Astrocyte of the spinal cord (primary cell): ENCODE measurements around the gene TENM4.

Source experiments
- DNase-seq: peaks from one replicate; pipeline ENCODE4 v3.0.0; 2011; ENCODE audit warnings: low read depth, low spot score
- H3K4me3 ChIP-seq: 2 replicates; pipeline ENCODE4 v1.5.1; 2011; ENCODE audit warnings: low read depth, mild to moderate bottlenecking, low read length, moderate library complexity
- CTCF ChIP-seq: IDR thresholded peaks from 2 replicates; pipeline ENCODE4 v1.5.1; 2012; ENCODE audit warnings: low read depth, mild to moderate bottlenecking, low read length, inconsistent platforms
- in situ Hi-C: cut with HindIII; loops from 2 replicates; pipeline ENCODE4 v1.10.0; 2017; ENCODE audit warnings: low sequenced_read_pairs

Gene TENM4

GRCh38 chr11:79209540-79210266 is 231.1 kb downstream of the TENM4 start:
- no peak overlapping the region for H3K4me3 ChIP-seq
- TF ChIP-seq CTCF, result no peak
- in situ Hi-C loops, result no loop called here
- DNase-seq, result no peak

GRCh38 chr11:79208126-79208525 is 232.7 kb downstream of the TENM4 start:
- DNase-seq, result no peak
- in situ Hi-C loops, result no loop called here
- no peak for TF ChIP-seq CTCF
- no peak overlapping the region for H3K4me3 ChIP-seq

- in situ Hi-C loops, result no loop called here
- no peak overlapping the region for H3K4me3 ChIP-seq
- TF ChIP-seq CTCF, result no peak
- DNase-seq, result no peak
Observed at GRCh38 chr11:79206951-79207350, 233.9 kb downstream of the TENM4 start.

- H3K4me3 ChIP-seq, result no peak overlapping the region
- DNase-seq, result no peak
- no peak for TF ChIP-seq CTCF
- in situ Hi-C loops, result no loop called here
Observed at GRCh38 chr11:79205786-79206185, 235.0 kb downstream of the TENM4 start.

- H3K4me3 ChIP-seq, result no peak overlapping the region
- in situ Hi-C loops, result no loop called here
- no peak for DNase-seq
- TF ChIP-seq CTCF, result no peak
Observed at GRCh38 chr11:79201677-79202347, 239.0 kb downstream of the TENM4 start.

GRCh38 chr11:79200398-79201070 is 240.3 kb downstream of the TENM4 start:
- TF ChIP-seq CTCF, result no peak
- no peak for DNase-seq
- no peak overlapping the region for H3K4me3 ChIP-seq
- in situ Hi-C loops, result no loop called here
